MM.1S (cell line): ENCODE data around the gene ADK.

Experiments
- DNase-seq: peaks from one replicate; pipeline ENCODE4 v3.0.0-alpha.2; 2015
- H2AFZ ChIP-seq: fragments of 300-600 bp; sonication (generic); 2 replicates; pipeline ENCODE4 v1.6.0; 2016; ENCODE audit warnings: antibody characterized with exemption, low read length
- H3F3A ChIP-seq: fragments of 300-600 bp; sonication (generic); 2 replicates; pipeline ENCODE4 v1.6.1; 2016; ENCODE audit warnings: mild to moderate bottlenecking, antibody characterized with exemption, low read length, moderate library complexity, mixed read lengths; ENCODE audit not compliant: insufficient read depth
- H3K27ac ChIP-seq: fragments of 300-600 bp; sonication (generic); 2 replicates; pipeline ENCODE4 v1.5.1; 2016; ENCODE audit warnings: mild to moderate bottlenecking, low read length
- H3K27me3 ChIP-seq: fragments of 300-600 bp; sonication (generic); replicated peaks from 2 replicates; pipeline ENCODE4 v1.6.0; 2016; ENCODE audit warnings: low read length; ENCODE audit not compliant: insufficient read depth
- H3K36me3 ChIP-seq: fragments of 300-600 bp; sonication (generic); replicated peaks from 2 replicates; pipeline ENCODE4 v1.6.1; 2016; ENCODE audit warnings: mild to moderate bottlenecking, low read length, mixed read lengths; ENCODE audit not compliant: insufficient read depth
- H3K4me1 ChIP-seq: fragments of 300-600 bp; sonication (generic); 2 replicates; pipeline ENCODE4 v1.6.1; 2016; ENCODE audit warnings: low read length, mixed read lengths
- H3K4me2 ChIP-seq: fragments of 300-600 bp; sonication (generic); 2 replicates; pipeline ENCODE4 v1.6.0; 2016; ENCODE audit warnings: low read depth, low read length
- H3K4me3 ChIP-seq: fragments of 300-600 bp; sonication (generic); 2 replicates; pipeline ENCODE4 v1.5.1; 2016; ENCODE audit warnings: low read length, mixed read lengths
- H3K79me2 ChIP-seq: fragments of 300-600 bp; sonication (generic); 2 replicates; pipeline ENCODE4 v1.6.1; 2016; ENCODE audit warnings: mixed run types, low read length, mixed read lengths
- H3K9ac ChIP-seq: fragments of 300-600 bp; sonication (generic); 2 replicates; pipeline ENCODE4 v1.6.1; 2016; ENCODE audit warnings: low read length, mixed read lengths
- H3K9me2 ChIP-seq: fragments of 300-600 bp; sonication (generic); replicated peaks from 2 replicates; pipeline ENCODE4 v1.6.1; 2016; ENCODE audit warnings: mild to moderate bottlenecking, low read length, mixed read lengths; ENCODE audit not compliant: insufficient read depth
- H3K9me3 ChIP-seq: fragments of 300-600 bp; sonication (generic); replicated peaks from 2 replicates; pipeline ENCODE4 v1.6.1; 2016; ENCODE audit warnings: mild to moderate bottlenecking, low read length, mixed read lengths; ENCODE audit not compliant: insufficient read depth
- H4K20me1 ChIP-seq: fragments of 300-600 bp; sonication (generic); 2 replicates; pipeline ENCODE4 v1.6.1; 2016; ENCODE audit warnings: mild to moderate bottlenecking, low read length, moderate library complexity, mixed read lengths; ENCODE audit not compliant: insufficient read depth
- CTCF ChIP-seq: fragments of 300-600 bp; sonication (generic); IDR thresholded peaks from 2 replicates; pipeline ENCODE4 v1.5.1; 2016; ENCODE audit warnings: antibody characterized with exemption, low read length, mixed read lengths
- EZH2 ChIP-seq: fragments of 300-600 bp; sonication (generic); optimal IDR thresholded peaks from 2 replicates; pipeline ENCODE3; 2017; ENCODE audit warnings: low read depth, mild to moderate bottlenecking, antibody characterized with exemption, low read length, mixed read lengths
- EZH2phosphoT487 ChIP-seq: fragments of 300-600 bp; sonication (generic); IDR thresholded peaks from 2 replicates; pipeline ENCODE4 v1.6.1; 2018; ENCODE audit warnings: antibody characterized with exemption, low read length

The ADK gene

GRCh38 chr10:74150990-74151878 is at the start of gene ADK:
Gene ADK, plus strand, starts transcription at chr10:74151221. Its CDS starts 58 bp downstream, at chr10:74151279.
- Histone ChIP-seq H3K27ac (peak within 1 kb of the TSS; percentile 86), H2AFZ (peak within 1 kb of the TSS; percentile 48), H3K9me2 (no peaks in the 10 kb centered on the region), H3K9ac (peak within 1 kb of the TSS; percentile 92), H3K36me3 (no peaks in the 10 kb centered on the region), H3K9me3 (no peaks in the 10 kb centered on the region), H3K4me1 (peaks cover 16% of the 10 kb centered on the region), H3F3A (peaks cover 15% of the 10 kb centered on the region), H4K20me1 (no peaks in the 10 kb centered on the region), H3K79me2 (peaks cover 93% of the 10 kb centered on the region), H3K4me2 (peak within 1 kb of the TSS; percentile 87), H3K27me3 (no peaks in the 10 kb centered on the region), H3K4me3 (peak within 1 kb of the TSS; percentile 75)
- TF ChIP-seq CTCF (peak; percentile 48; the same call in 1 of the 2 replicates), EZH2 (no peak), EZH2phosphoT487 (no peak)
- DNase-seq = peak; percentile 99

DNA sequence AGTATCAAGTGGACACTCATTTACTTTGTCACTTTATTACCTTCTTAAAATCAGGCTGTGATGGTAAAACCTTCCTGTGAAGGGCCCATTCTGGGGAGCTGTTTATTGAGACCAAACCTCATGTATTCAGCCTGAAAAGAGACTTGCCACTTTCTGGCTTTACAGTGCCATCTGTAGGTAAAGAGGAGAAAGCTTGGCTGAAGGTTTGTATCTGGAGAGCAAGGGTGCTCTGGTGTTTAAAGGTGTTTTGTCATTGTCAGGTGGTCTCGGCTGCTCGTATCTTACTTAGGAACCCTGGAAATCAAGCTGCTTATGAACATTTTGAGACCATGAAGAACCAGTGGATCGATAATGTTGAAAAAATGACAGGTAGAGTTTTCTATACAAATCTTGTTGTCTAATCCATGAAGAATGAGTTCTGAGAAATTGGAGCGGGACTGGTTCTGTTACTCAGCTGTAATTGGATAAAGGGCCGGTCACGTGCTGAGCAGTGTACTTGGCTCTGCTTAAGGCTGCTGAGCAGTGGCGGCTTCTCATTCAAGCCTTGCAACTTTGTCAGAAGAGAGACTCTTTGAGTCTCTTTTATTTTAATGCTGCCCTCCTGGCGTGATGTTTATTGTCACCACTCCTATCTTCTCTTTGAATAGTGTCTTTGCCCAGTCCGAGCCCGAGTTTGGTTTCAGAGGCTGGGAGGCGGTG is 47.3 kb upstream of the ADK start:
- Histone ChIP-seq H4K20me1 (no peaks in the 10 kb centered on the region), H3K27me3 (no peaks in the 10 kb centered on the region), H3K36me3 (no peaks in the 10 kb centered on the region), H3K9ac (no peak overlapping the region), H3K4me2 (no peak overlapping the region), H3F3A (no peaks in the 10 kb centered on the region), H3K4me1 (no peaks in the 10 kb centered on the region), H3K9me3 (no peaks in the 10 kb centered on the region), H3K4me3 (no peak overlapping the region), H3K79me2 (no peaks in the 10 kb centered on the region), H3K27ac (no peak overlapping the region), H2AFZ (no peak overlapping the region), H3K9me2 (no peaks in the 10 kb centered on the region)
- peak; percentile 49 for DNase-seq
- TF ChIP-seq EZH2 = no peak
- peak; percentile 68 for TF ChIP-seq CTCF

DNA sequence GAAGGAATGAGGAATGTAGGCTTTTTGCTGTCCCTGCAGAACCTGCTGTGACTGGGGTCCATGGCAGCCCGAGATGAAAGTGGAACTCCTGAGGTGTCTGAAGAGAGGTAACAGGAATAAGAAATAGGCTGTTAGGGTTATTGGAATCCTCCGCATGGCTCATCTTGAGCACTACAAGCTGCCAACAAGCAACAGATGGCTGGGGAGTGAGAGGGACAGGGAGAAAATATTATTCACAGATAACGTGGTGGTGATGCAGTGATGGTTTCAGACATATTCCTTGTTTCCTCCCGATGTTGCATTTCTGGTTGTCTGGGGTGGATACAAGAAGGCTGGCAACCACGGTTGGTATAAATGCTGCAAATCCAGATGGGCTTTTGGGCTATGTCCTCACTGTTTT is 46.5 kb upstream of the ADK start:
- H3K36me3 ChIP-seq = no peaks in the 10 kb centered on the region

More for the DNA sequence above, 46.5 kb upstream of the ADK start:
- Histone ChIP-seq H3K4me3 (no peak overlapping the region), H3K4me2 (no peak overlapping the region), H3K9me3 (no peaks in the 10 kb centered on the region), H4K20me1 (no peaks in the 10 kb centered on the region), H3K4me1 (no peaks in the 10 kb centered on the region), H3F3A (no peaks in the 10 kb centered on the region), H3K27me3 (no peaks in the 10 kb centered on the region), H3K9me2 (no peaks in the 10 kb centered on the region), H3K27ac (no peak overlapping the region), H3K9ac (no peak overlapping the region), H3K79me2 (no peaks in the 10 kb centered on the region), H2AFZ (no peak overlapping the region)
- TF ChIP-seq EZH2phosphoT487 = no peak
- no peak for TF ChIP-seq EZH2
- TF ChIP-seq CTCF = no peak
- no peak for DNase-seq
